GM12874 (cell line): ENCODE data around the gene PDE4B.

Experiments used
- TF ChIP-seq, protein P1 (sequence below): IDR thresholded peaks from 2 replicates; pipeline ENCODE4 v1.5.1; 2011; ENCODE audit warnings: low read depth, mild to moderate bottlenecking, control low read depth, low read length, moderate library complexity; ENCODE audit not compliant: insufficient read depth

The PDE4B gene

DNA sequence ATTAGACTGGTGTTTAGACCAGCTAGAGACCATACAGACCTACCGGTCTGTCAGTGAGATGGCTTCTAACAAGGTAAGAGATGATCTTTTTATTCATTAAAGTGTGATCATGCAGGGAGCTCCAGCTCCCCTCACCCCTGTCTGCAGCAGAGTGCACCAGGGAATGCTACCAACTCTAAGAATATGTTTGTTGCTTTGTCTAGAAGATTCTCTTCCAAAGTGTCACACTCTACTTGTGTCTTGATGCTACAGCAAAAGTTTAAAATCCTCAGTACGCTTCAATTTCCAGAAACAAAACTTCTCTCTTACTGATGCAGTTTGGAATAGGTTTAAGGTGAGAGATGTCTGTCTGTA lies 539.8 kb downstream of the PDE4B start:
- TF ChIP-seq, protein P1, sequence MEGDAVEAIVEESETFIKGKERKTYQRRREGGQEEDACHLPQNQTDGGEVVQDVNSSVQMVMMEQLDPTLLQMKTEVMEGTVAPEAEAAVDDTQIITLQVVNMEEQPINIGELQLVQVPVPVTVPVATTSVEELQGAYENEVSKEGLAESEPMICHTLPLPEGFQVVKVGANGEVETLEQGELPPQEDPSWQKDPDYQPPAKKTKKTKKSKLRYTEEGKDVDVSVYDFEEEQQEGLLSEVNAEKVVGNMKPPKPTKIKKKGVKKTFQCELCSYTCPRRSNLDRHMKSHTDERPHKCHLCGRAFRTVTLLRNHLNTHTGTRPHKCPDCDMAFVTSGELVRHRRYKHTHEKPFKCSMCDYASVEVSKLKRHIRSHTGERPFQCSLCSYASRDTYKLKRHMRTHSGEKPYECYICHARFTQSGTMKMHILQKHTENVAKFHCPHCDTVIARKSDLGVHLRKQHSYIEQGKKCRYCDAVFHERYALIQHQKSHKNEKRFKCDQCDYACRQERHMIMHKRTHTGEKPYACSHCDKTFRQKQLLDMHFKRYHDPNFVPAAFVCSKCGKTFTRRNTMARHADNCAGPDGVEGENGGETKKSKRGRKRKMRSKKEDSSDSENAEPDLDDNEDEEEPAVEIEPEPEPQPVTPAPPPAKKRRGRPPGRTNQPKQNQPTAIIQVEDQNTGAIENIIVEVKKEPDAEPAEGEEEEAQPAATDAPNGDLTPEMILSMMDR, result no peak

DNA sequence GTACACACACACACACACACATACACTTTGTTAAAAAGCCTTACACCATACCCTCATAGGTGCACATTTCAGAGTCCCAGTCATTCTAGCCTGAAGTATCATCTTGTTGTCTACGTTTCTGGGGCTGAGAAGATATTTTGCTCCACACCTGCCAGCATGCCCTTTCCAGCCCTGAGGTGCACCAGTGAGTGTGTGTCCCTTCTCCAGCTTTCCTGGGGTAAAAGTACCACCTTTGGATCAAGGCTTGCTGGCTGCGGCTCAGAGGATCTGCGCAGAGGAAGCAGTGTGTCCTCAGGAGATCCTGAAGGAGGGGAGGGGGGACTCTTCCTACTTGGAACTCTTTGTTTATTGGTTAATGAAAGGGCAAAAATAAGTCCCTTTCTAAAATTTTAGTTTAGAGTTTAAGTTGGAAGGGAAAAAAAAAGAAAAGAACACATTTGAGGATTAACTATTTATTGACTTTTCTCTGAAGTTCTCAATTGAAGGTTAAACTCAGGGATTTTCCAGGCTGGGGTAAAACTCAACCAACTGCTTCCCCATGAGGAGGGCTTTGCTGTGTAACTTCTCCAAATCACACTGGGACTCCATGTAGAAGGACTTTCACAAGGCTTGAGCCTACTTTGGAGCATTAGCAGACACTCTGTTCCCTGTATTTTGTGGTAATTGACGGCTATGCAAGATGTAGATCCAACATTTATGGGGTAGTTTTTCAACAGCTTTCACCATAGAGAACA lies 540.9 kb downstream of the PDE4B start:
- TF ChIP-seq, protein P1, result no peak

DNA sequence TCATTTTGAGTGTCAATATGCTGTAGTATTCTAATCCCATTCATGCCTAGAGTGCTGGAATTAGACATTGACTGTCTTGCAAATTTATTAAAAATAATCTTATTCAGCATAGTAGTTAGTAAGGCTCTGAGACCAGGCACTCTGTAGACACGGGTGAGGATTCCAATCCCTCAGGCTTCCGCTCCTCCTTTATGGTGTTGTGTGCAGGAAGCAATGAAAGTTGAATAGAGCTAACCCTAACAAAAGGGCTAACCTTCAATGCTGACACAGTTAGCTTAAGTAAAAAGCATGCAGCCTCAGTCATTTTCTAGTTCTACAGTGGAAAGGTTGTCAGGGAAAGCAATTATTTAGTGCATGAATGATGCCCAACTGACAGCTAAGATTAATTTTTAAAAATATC lies 541.6 kb downstream of the PDE4B start:
- TF ChIP-seq, protein P1, result no peak

DNA sequence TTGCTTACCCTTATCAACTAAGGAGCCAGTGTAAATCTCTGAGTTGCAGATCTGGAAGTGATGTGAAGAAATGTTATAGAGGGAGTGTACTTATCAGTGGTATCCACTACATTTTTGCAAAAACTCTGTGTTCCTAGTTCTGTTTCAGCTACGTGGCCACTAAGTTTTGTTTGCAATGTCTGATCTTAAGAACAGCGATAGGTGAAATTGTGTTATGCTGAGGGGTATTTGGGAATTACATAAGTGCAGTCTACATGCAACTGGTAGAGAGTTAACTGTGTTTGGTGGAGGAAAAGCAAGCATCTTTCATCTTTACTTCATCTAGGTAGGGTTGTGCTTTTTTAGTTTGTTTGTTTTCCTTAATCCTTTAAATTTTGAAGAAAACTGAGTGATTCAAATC lies 542.4 kb downstream of the PDE4B start:
- TF ChIP-seq, protein P1, result no peak

DNA sequence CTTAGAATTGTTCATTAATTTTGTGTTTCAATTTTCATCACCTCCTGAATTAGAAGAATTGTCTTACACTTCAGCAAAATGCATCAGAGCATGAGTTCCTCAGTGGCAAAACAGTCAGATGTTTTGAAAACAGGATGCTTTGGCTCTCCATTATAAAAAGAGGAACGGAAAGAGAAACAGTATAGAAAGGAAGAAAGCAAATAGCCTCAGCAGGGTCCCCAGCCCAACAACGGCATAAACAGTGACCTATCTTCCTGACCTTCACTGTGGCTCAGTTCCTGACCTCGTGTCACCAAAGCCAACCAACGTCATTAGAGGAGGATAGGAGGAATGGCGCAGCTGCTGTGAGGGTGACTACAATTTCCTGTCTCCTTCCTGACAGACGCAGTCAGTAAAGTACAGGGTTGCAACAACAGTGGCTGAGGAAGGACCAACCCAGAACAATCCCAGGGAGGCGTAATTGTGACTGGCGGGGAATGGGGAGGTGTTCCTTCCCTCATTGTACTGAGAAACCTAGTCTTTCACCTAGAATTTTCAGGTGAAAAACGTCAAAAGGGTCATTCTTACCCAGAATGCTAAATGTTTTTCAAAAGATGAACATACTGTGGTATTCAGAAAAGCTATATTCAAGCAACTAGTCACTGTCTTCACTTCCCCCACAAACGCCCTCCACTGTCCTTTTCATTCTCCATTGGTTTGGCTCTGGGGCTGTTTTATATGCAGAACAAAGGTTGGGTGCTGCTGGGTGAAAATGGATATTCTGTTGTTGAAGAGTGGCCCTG lies 543.4 kb downstream of the PDE4B start:
- TF ChIP-seq, protein P1, result no peak

DNA sequence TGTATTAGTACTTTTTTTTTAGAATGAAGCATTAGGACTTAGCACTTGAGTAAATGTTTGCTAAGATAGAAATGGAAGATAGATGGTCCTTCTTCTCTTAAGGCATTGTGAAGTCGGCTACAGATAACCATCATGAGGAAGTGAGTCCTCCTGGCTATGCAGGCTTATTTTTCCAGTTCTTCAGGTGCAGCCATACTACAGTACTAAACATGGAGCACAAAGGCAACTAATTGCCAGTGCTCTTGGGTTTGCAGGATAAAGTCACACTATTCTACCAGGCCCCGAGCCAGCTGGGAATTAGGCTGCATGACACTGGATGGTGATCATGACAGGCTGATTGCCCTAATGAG lies 543.9 kb downstream of the PDE4B start:
- TF ChIP-seq, protein P1, result no peak

DNA sequence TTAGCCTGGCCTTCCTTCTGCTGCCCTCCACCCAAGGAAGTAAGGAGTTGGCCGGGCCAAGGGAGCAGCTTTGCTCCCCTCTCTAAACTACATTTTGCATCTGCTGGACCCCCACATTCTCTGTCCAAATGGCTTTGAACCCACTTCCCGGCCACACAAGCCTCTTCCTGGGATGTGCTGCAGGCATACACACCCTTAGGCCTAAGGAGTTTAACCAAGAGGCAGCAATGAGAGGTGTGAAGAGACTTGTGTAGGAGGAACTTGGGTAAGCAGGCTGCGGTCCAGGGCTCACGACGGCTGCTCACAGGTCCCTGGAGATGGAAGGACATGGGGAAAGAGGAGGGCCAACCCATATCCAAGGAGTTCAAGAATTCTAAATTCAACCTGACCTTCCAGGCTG lies 544.6 kb downstream of the PDE4B start:
- TF ChIP-seq, protein P1, result no peak
